Gastroesophageal sphincter (tissue), 4 donors: ENCODE data around the gene PLCG2. TPM values are rescaled to one million over a fixed set of nuclear protein-coding genes. Genes with fewer than 3 reads are reported as not detected.

Source experiments
- ATAC-seq: fragments of 150-250 bp; one replicate; pipeline ENCODE4 v1.9.1; 2016; ENCODE audit warnings: mild to moderate bottlenecking, moderate library complexity
- H3K27ac ChIP-seq, 4 donors: fragments of 200-600 bp; sonication (generic) in 3 of 4; 1 replicate in 3 of 4; 2 replicates in 1 of 4; pipeline ENCODE4 v1.5.1; 2016 to 2019
- H3K27me3 ChIP-seq: fragments of 200-600 bp; sonication (generic); one replicate; pipeline ENCODE4 v1.5.1; 2019
- H3K36me3 ChIP-seq, 2 donors: fragments of 200-600 bp; sonication (generic); one replicate each; pipeline ENCODE4 v1.5.1; 2019; ENCODE audit warnings: control low read depth in 1 of 2
- H3K4me1 ChIP-seq, 3 donors: fragments of 200-600 bp; sonication (generic); 1 replicate in 2 of 3; 2 replicates in 1 of 3; pipeline ENCODE4 v1.5.1; 2016 to 2019; ENCODE audit warnings: control low read depth in 2 of 3
- H3K4me3 ChIP-seq, 2 donors: fragments of 200-600 bp; sonication (generic); one replicate each; pipeline ENCODE4 v1.5.1; 2019; ENCODE audit warnings: mild to moderate bottlenecking in 1 of 2, moderate library complexity in 1 of 2
- H3K9me3 ChIP-seq, 3 donors: fragments of 200-600 bp; sonication (generic); one replicate each; pipeline ENCODE4 v1.5.1; 2017 to 2019; ENCODE audit warnings: control low read depth in 2 of 3
- EP300 ChIP-seq: sonication (generic); formaldehyde crosslinking; IDR thresholded peaks from one replicate; pipeline ENCODE4 v1.6.1; 2017; ENCODE audit warnings: antibody characterized with exemption, mild to moderate bottlenecking
- POLR2A ChIP-seq, 2 donors: fragments of 450-650 bp; IDR thresholded peaks; one replicate each; pipeline ENCODE4 v1.6.1; 2017; ENCODE audit warnings: antibody characterized with exemption in 2 of 2, mild to moderate bottlenecking in 2 of 2, moderate library complexity in 1 of 2
- POLR2AphosphoS5 ChIP-seq: sonication (generic); formaldehyde crosslinking; IDR thresholded peaks from one replicate; pipeline ENCODE4 v1.6.1; 2017; ENCODE audit warnings: antibody characterized with exemption
- WGBS, 2 donors: methylation state at CpG; one replicate each; pipeline ENCODE4 v1.1.5; 2018; ENCODE audit warnings: low coverage in 1 of 2; 5-methylcytosine and 5-hydroxymethylcytosine counted together
- total RNA-seq, 4 donors: library from RNA; depleted of rRNA; stranded (reverse); fragments of >200 nt; gene quantifications; one replicate each; pipeline ENCODE4 v1.1.0, GENCODE V29; 2016
- TF ChIP-seq, protein P1 (sequence below), 4 experiments: fragments of 200-600 bp in 2 of 4; fragments of 450-650 bp in 2 of 4; sonication (generic) in 1 of 4; IDR thresholded peaks; one replicate each; pipeline ENCODE4 v1.5.1; 2017 to 2019; ENCODE audit warnings: antibody characterized with exemption in 4 of 4, mild to moderate bottlenecking in 2 of 4, moderate library complexity in 2 of 4

The PLCG2 gene
- total RNA-seq, 4 donors from 2014 or later: 6.2 to 11.4 (median 8.1) TPM

DNA sequence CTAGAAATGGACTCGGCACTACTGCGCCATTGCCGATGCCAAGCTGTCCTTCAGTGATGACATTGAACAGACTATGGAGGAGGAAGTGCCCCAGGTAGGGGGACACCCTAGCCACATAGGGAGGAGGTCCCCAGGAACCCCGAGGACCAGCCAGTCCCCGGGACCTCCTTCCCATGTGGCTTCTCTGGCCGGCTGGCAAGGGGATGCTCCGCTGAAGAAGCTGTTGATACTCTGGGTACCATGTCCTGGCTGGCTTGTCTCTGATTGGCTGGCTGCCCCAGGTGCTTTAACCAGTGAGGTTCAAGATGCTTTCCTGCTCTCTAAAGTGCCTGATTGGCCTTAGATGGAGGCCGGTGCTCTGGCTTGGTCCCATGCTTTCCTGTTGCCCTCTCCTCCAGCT, 128.6 kb downstream of the PLCG2 start:
- H3K4me3 ChIP-seq: no peak overlapping the region
- H3K9me3 ChIP-seq: no peaks in the 10 kb centered on the region
- ATAC-seq: no peak
- 69 to 81% methylated on average over 3 to 5 of the region's 8 CpGs for WGBS, 2 donors
- no peaks in the 10 kb centered on the region for H3K27me3 ChIP-seq
- H3K4me1 ChIP-seq: no peaks in the 10 kb centered on the region
- TF ChIP-seq POLR2AphosphoS5 (no peak), EP300 (no peak), POLR2A (IDR thresholded peaks at IDR 0.05) (no peak)
- TF ChIP-seq, protein P1, sequence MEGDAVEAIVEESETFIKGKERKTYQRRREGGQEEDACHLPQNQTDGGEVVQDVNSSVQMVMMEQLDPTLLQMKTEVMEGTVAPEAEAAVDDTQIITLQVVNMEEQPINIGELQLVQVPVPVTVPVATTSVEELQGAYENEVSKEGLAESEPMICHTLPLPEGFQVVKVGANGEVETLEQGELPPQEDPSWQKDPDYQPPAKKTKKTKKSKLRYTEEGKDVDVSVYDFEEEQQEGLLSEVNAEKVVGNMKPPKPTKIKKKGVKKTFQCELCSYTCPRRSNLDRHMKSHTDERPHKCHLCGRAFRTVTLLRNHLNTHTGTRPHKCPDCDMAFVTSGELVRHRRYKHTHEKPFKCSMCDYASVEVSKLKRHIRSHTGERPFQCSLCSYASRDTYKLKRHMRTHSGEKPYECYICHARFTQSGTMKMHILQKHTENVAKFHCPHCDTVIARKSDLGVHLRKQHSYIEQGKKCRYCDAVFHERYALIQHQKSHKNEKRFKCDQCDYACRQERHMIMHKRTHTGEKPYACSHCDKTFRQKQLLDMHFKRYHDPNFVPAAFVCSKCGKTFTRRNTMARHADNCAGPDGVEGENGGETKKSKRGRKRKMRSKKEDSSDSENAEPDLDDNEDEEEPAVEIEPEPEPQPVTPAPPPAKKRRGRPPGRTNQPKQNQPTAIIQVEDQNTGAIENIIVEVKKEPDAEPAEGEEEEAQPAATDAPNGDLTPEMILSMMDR (IDR thresholded peaks at IDR 0.05): no peak
- no peak overlapping the region for H3K27ac ChIP-seq
- no peaks in the 10 kb centered on the region for H3K36me3 ChIP-seq

DNA sequence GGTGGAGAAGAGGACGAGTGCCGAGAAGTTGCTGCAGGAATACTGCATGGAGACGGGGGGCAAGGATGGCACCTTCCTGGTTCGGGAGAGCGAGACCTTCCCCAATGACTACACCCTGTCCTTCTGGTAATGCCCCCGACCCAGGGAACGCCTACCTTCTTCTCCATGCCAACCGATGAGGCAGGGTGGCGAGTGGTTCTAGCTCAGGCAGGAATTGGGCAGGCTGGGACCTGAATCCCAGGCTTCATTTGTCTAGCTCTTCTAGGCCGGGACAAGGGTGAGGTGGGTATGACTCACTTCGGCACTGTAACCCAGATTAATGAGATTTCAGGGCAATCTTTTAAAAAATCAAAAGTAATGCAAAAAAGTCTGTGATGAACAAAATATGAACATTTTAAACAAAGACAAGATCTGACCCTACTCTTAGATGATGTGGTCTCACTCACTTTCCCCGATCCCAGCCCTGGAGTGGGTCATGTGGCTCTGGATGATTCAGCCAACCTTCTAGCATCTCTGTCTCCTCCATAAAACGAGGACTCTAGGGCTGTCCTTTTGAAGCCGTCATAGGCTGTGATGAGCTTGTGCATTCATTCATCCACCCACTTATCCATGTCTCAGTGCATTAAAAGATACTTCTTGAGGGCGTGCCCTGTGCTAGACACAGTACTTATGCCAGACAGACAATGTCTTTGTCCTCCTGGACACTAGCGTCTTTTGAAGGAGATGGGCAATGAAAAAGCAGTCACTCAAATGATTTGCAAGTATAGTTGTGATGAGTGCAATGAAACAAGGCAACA, 129.6 kb downstream of the PLCG2 start:
- H3K27ac ChIP-seq: no peak overlapping the region
- no peaks in the 10 kb centered on the region for H3K27me3 ChIP-seq
- H3K9me3 ChIP-seq: no peaks in the 10 kb centered on the region
- H3K4me1 ChIP-seq: no peaks in the 10 kb centered on the region
- peaks cover 0 to 5% of the 10 kb centered on the region in 2 donors for H3K36me3 ChIP-seq
- no peak for ATAC-seq
- WGBS, 2 donors: 85 to 90% methylated on average over 11 to 15 of the region's 16 CpGs
- TF ChIP-seq POLR2AphosphoS5 (no peak), EP300 (no peak), POLR2A (IDR thresholded peaks at IDR 0.05) (no peak)
- TF ChIP-seq, protein P1 (IDR thresholded peaks at IDR 0.05): no peak
- no peak overlapping the region for H3K4me3 ChIP-seq

DNA sequence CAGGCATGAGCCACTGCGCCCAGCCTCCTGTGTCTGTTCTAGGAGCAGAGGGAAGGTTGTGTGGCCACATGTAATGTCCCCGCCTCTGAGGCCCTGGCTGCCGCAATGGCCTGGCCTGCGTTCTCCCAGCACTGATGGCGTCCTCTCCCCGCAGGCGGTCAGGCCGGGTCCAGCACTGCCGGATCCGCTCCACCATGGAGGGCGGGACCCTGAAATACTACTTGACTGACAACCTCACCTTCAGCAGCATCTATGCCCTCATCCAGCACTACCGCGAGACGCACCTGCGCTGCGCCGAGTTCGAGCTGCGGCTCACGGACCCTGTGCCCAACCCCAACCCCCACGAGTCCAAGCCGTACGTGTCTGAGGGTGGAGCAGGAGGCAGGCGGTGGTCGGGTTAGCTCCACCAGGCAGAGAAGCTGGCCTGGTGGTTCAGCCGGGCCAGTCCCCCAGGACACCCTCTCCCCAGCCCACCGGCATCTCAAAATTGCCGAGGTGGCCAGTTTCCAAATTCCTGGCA, 131.3 kb downstream of the PLCG2 start:
- peaks cover 0 to 5% of the 10 kb centered on the region in 2 donors for H3K36me3 ChIP-seq
- ATAC-seq: no peak
- TF ChIP-seq POLR2A (IDR thresholded peaks at IDR 0.05) (no peak), EP300 (no peak)
- no peak overlapping the region for H3K27ac ChIP-seq
- H3K27me3 ChIP-seq: no peaks in the 10 kb centered on the region
- 94% methylated on average over 22 of the region's 28 CpGs; no CpG with 5 or more reads in 1 of the 2 donors for WGBS, 2 donors
- H3K4me1 ChIP-seq: no peaks in the 10 kb centered on the region
- no peak overlapping the region for H3K4me3 ChIP-seq
- no peaks in the 10 kb centered on the region for H3K9me3 ChIP-seq

DNA sequence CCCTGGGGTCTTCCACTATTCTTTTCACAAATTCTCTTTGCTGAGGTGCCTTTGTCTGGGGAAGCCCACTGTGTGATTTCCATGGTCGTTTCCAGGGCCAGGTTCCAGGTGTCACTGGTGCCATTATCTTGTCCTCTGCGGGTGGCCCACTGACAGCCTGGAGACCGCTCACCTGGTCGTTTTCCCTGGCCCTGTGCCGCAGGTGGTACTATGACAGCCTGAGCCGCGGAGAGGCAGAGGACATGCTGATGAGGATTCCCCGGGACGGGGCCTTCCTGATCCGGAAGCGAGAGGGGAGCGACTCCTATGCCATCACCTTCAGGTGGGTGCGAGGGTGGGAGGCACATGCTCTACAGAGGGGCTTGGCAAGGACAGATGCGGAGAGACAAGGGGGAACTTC, 133.3 kb downstream of the PLCG2 start:
- WGBS, 2 donors: no CpG with 5 or more reads among the region's 14 CpGs
- H3K27me3 ChIP-seq: no peaks in the 10 kb centered on the region
- TF ChIP-seq POLR2AphosphoS5: no peak
- no peak for TF ChIP-seq POLR2A (IDR thresholded peaks at IDR 0.05)
- TF ChIP-seq, protein P1 (IDR thresholded peaks at IDR 0.05): no peak
- TF ChIP-seq EP300: no peak
- no peak overlapping the region for H3K27ac ChIP-seq
- peaks cover 0 to 5% of the 10 kb centered on the region in 2 donors for H3K36me3 ChIP-seq
- H3K9me3 ChIP-seq: no peaks in the 10 kb centered on the region
- H3K4me1 ChIP-seq: no peaks in the 10 kb centered on the region
- ATAC-seq: no peak
- no peak overlapping the region for H3K4me3 ChIP-seq

DNA sequence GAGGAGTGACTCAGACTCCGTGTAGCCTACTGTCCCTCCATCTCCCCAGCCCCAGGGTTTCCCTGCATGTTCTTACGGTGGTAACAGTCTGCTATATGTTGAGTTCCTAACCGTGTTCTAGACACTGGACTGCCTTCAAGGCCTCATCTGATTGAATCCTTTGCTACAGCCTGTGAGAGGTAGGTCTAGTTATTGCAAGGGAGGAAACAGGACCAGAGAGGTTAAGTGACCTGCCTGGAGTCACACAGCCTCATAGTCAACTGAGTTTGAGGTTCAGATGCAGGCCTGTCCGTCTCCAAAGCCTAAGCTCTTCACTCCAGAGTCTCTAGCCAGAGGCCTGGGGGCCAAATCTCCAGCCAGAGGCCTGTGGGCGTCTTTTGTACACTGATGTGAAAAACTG, 134.1 kb downstream of the PLCG2 start:
- TF ChIP-seq POLR2AphosphoS5 (no peak), POLR2A (IDR thresholded peaks at IDR 0.05) (no peak), EP300 (no peak)
- TF ChIP-seq, protein P1 (IDR thresholded peaks at IDR 0.05): no peak
- H3K9me3 ChIP-seq: no peaks in the 10 kb centered on the region
- no peak for ATAC-seq
- no peaks in the 10 kb centered on the region for H3K27me3 ChIP-seq
- 70% methylated on average over 3 of the region's 5 CpGs; no CpG with 5 or more reads in 1 of the 2 donors for WGBS, 2 donors
- peaks cover 0 to 5% of the 10 kb centered on the region in 2 donors for H3K36me3 ChIP-seq
- no peaks in the 10 kb centered on the region for H3K4me1 ChIP-seq
- no peak overlapping the region for H3K4me3 ChIP-seq
- no peak overlapping the region for H3K27ac ChIP-seq
